ENCODE data around the gene OIP5.
"Not testable (repeated sequence)": the region's sequence is repeated elsewhere in the genome, so short reads cannot be mapped to it uniquely, and the experiment has no call there.

The OIP5 gene

GRCh38 chr15:41262571-41262970, 69.8 kb downstream of the OIP5 start:
- TF ChIP-seq CTCF (conservative IDR thresholded peaks at IDR 0.05; ENCODE audit: low read depth) = no peak
- H3K27ac ChIP-seq = no peak overlapping the region
- POLR2A ChIA-PET (ENCODE audit: low non-redundant PET) = no interaction called here
- CTCF ChIA-PET = no interaction called here
- no peak for DNase-seq (ENCODE audit: low spot score)

GRCh38 chr15:41260924-41261323, 71.5 kb downstream of the OIP5 start:
- H3K27ac ChIP-seq; DNase-seq (ENCODE audit: low spot score); CTCF ChIA-PET; POLR2A ChIA-PET (ENCODE audit: low non-redundant PET): not testable (repeated sequence)

GRCh38 chr15:41259546-41260189, 72.7 kb downstream of the OIP5 start:
- CTCF ChIA-PET = interaction anchor here (0.6 kb wide), 2 partner anchors 46 to 52 kb away, joined by 3 to 6 read pairs; no protein-coding TSS in a partner anchor
- DNase-seq (ENCODE audit: low spot score) = no peak
- TF ChIP-seq CTCF (conservative IDR thresholded peaks at IDR 0.05; ENCODE audit: low read depth) = no peak
- no peak overlapping the region for H3K27ac ChIP-seq
- POLR2A ChIA-PET (ENCODE audit: low non-redundant PET) = no interaction called here
